ENCODE data around the gene RAD51B.

- TF ChIP-seq CTCF (IDR thresholded peaks at IDR 0.05) = no peak
- peak in 1 of 2 donors; percentile 27 for TF ChIP-seq POLR2AphosphoS5 (IDR thresholded peaks at IDR 0.05; ENCODE audit: insufficient read depth in 1 of 2, low read depth in 1 of 2)
Measured at GRCh38 chr14:68043752-68044151, 224.2 kb downstream of the RAD51B start.

Measured in vagina (tissue), 2 donors.